Transverse colon (tissue), 4 donors: ENCODE measurements around the gene CCR5AS.

ENCODE experiments used
- EP300 ChIP-seq: sonication (generic); formaldehyde crosslinking; IDR thresholded peaks from one replicate; pipeline ENCODE4 v1.6.1; 2017; ENCODE audit warnings: antibody characterized with exemption, low read depth
- POLR2A ChIP-seq: fragments of 450-650 bp; IDR thresholded peaks from one replicate; pipeline ENCODE4 v1.6.1; 2016; ENCODE audit warnings: antibody characterized with exemption, mild to moderate bottlenecking, moderate library complexity
- POLR2AphosphoS5 ChIP-seq, 3 donors: sonication (generic); formaldehyde crosslinking; IDR thresholded peaks; one replicate each; pipeline ENCODE4 v1.6.1; 2016; ENCODE audit warnings: antibody characterized with exemption in 3 of 3
- TF ChIP-seq, protein P1 (sequence below), 5 experiments: fragments of 200-600 bp in 3 of 5; fragments of 450-650 bp in 2 of 5; sonication (generic) in 3 of 5; IDR thresholded peaks; 1 replicate in 2 of 5; 2 replicates in 3 of 5; pipeline ENCODE4 v1.5.1; 2016 to 2017; ENCODE audit warnings: antibody characterized with exemption in 5 of 5, inconsistent platforms in 3 of 5, mild to moderate bottlenecking in 2 of 5, moderate library complexity in 1 of 5

DNA sequence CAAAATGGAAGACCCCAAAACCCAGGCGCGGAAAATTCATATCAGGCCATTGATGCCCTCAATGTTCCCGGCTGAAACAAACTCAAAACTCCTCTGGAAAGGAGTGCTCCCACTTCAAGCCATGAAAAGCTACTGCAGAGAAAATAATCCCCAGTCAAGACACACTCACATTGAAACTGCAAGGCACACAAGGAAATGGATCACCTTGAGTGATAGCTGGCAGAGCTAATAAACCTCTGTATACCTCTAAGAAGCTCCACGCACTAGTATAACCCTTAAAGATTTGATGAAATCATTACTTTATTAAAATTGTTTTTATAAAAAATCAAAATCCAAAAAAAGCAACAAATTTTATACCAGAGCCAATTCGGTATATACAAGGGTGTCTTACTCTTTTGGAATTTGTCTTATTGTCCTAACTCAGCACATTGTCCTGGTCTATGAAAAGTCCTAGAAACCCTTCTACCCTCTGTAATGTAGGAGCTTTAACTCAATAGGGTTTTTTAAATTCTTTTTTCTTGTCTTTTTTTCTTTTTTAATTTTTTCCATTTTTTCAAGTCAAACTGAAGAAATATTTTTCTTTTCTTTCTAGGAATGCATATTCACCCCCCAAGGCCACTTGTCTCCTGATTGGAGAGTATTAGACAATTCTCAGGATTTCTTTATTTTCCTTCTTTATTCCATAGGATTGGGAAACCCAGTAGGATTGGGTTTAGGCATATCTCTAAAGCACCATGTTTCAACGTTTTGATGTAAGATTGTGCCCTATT is 8.5 kb downstream of the CCR5AS start:
- TF ChIP-seq, protein P1, sequence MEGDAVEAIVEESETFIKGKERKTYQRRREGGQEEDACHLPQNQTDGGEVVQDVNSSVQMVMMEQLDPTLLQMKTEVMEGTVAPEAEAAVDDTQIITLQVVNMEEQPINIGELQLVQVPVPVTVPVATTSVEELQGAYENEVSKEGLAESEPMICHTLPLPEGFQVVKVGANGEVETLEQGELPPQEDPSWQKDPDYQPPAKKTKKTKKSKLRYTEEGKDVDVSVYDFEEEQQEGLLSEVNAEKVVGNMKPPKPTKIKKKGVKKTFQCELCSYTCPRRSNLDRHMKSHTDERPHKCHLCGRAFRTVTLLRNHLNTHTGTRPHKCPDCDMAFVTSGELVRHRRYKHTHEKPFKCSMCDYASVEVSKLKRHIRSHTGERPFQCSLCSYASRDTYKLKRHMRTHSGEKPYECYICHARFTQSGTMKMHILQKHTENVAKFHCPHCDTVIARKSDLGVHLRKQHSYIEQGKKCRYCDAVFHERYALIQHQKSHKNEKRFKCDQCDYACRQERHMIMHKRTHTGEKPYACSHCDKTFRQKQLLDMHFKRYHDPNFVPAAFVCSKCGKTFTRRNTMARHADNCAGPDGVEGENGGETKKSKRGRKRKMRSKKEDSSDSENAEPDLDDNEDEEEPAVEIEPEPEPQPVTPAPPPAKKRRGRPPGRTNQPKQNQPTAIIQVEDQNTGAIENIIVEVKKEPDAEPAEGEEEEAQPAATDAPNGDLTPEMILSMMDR (IDR thresholded peaks at IDR 0.05): no peak
- TF ChIP-seq POLR2AphosphoS5 (IDR thresholded peaks at IDR 0.05): no peak
- TF ChIP-seq POLR2A: no peak
- TF ChIP-seq EP300: no peak
